ENCODE measurements around the gene HIBCH. TPM values are rescaled to one million over a fixed set of nuclear protein-coding genes. Genes with fewer than 3 reads are reported as not detected.
A peak's percentile ranks its signal among the peaks of the same experiment; 100 is the strongest.

Gene HIBCH
- total RNA-seq, 2 experiments from 2014 or later, result 15.6 to 29.7 TPM

DNA sequence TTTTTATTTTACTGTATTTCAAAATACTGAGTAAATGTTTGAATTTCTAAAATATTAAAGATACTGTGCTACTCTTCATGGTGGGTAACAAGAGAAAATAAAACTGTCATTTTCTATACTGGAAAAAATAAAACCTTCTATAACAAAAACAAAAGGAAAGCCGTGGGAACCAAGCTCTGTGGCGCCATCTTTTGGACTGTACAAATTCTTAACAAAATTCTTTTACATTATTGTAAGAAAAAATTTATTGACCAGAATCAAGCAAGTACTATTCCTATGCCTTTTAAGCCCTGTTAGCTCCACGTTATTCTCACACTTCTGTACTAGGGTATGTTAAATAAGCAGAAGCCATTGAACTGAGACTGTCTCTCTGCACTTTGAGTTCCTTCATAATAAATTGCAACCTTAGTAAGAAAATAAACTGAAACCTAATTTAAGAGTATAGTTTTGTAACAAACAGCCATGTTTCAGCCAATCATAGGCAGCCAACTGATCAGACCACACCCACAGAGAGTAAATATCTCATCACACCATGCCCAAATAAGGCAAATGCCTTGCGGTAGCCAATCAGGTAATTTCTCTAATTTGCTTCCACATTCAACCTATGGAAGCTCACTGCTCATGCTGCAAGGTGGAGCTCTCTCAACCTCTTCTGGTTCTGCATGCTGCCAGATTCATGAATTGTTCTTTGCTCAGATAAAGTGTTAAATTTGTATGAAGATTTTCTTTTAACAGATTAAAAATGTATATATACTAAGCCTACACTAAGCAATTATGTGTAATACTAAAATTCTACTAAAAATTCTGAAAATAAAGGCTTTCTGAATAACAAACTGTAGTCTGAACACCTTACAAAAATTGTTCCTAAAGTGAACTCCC lies 42.2 kb downstream of the HIBCH start:
- BruUV-seq (replicated peaks), result no TSS peak
- Histone ChIP-seq H4K20me1 (ENCODE audit: insufficient read depth, low read length) (no peaks in the 10 kb centered on the region), H3K79me2 (ENCODE audit: insufficient read depth, low read depth, low read length) (no peaks in the 10 kb centered on the region), H3K4me2 (ENCODE audit: low read length) (no peak overlapping the region), H2AFZ (ENCODE audit: low read length) (no peak overlapping the region), H3K4me3 (ENCODE audit: low read depth, low read length, poor library complexity, severe bottlenecking) (no peak overlapping the region), H3K36me3 (ENCODE audit: insufficient read depth, low read length) (no peaks in the 10 kb centered on the region), H3K9me2 (ENCODE audit: insufficient read depth, low read length) (no peaks in the 10 kb centered on the region), H3K9me3 (ENCODE audit: low read length) (no peaks in the 10 kb centered on the region), H3K4me1 (ENCODE audit: insufficient read depth, low read length, poor library complexity, severe bottlenecking) (no peaks in the 10 kb centered on the region), H3K27ac (ENCODE audit: low read depth, low read length, poor library complexity, severe bottlenecking) (no peak overlapping the region)
- intact Hi-C loops (cut with micrococcal nuclease; ENCODE audit: unreplicated experiment), result loop anchor here (1.0 kb wide), 1 partner anchor 188 kb away; no protein-coding TSS in a partner anchor
- ChIA-PET POLR2A (interaction anchor here (0.7 to 1.0 kb wide), 2 partner anchors 14 to 227 kb away, joined by 3 to 4 read pairs; no protein-coding TSS in a partner anchor), CTCF (ENCODE audit: unreplicated experiment) (no interaction called here)
- TF ChIP-seq, protein P1, sequence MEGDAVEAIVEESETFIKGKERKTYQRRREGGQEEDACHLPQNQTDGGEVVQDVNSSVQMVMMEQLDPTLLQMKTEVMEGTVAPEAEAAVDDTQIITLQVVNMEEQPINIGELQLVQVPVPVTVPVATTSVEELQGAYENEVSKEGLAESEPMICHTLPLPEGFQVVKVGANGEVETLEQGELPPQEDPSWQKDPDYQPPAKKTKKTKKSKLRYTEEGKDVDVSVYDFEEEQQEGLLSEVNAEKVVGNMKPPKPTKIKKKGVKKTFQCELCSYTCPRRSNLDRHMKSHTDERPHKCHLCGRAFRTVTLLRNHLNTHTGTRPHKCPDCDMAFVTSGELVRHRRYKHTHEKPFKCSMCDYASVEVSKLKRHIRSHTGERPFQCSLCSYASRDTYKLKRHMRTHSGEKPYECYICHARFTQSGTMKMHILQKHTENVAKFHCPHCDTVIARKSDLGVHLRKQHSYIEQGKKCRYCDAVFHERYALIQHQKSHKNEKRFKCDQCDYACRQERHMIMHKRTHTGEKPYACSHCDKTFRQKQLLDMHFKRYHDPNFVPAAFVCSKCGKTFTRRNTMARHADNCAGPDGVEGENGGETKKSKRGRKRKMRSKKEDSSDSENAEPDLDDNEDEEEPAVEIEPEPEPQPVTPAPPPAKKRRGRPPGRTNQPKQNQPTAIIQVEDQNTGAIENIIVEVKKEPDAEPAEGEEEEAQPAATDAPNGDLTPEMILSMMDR (conservative IDR thresholded peaks at IDR 0.05; ENCODE audit: low read length), result peak; percentile 80
- no peak for TF ChIP-seq EZH2phosphoT487 (IDR thresholded peaks at IDR 0.05; ENCODE audit: borderline replicate concordance, low read depth, low read length)
- peak; percentile 22 for DNase-seq (ENCODE audit: low spot score)

DNA sequence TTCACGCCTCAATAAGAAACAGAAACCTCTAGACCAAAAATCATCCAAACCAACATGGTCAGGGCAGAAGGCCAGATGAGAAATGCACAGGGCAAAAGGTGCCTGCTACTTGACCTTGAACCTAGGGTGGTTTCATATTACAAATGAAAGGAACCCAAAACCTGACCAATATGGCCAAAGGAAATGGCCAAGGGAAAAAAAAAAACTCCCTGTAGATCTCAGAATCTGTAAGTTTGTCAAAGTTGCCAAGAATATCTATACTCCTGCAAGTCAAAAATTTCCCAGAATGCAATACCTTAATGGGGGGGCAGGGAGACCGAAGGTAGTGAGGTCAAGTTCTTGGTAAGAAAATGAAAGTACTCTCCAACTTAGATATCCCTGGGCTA lies 47.2 kb downstream of the HIBCH start:
- Histone ChIP-seq H3K9me2 (ENCODE audit: insufficient read depth, low read length) (no peaks in the 10 kb centered on the region), H3K4me2 (ENCODE audit: low read length) (no peak overlapping the region), H3K4me1 (ENCODE audit: insufficient read depth, low read length, poor library complexity, severe bottlenecking) (no peaks in the 10 kb centered on the region), H3K79me2 (ENCODE audit: insufficient read depth, low read depth, low read length) (no peaks in the 10 kb centered on the region), H3K36me3 (ENCODE audit: insufficient read depth, low read length) (no peaks in the 10 kb centered on the region), H3K27ac (ENCODE audit: low read depth, low read length, poor library complexity, severe bottlenecking) (no peak overlapping the region), H4K20me1 (ENCODE audit: insufficient read depth, low read length) (no peaks in the 10 kb centered on the region), H3K4me3 (ENCODE audit: low read depth, low read length, poor library complexity, severe bottlenecking) (no peak overlapping the region), H2AFZ (ENCODE audit: low read length) (no peak overlapping the region), H3K9me3 (ENCODE audit: low read length) (no peaks in the 10 kb centered on the region)
- POLR2A ChIA-PET, result no interaction called here
- no TSS peak for BruUV-seq (replicated peaks)
- intact Hi-C loops (cut with micrococcal nuclease; ENCODE audit: unreplicated experiment), result no loop called here
- CTCF ChIA-PET (ENCODE audit: unreplicated experiment), result no interaction called here
- TF ChIP-seq EZH2phosphoT487 (IDR thresholded peaks at IDR 0.05; ENCODE audit: borderline replicate concordance, low read depth, low read length), result no peak
- TF ChIP-seq, protein P1 (conservative IDR thresholded peaks at IDR 0.05; ENCODE audit: low read length), result no peak
- DNase-seq (ENCODE audit: low spot score), result no peak
